ENCODE measurements around the gene SHMT2. TPM values are rescaled to one million over a fixed set of nuclear protein-coding genes. Genes with fewer than 3 reads are reported as not detected.

Gene SHMT2
- total and polyA plus RNA-seq, 2 experiments from 2014 or later: 59.9 to 110 TPM

DNA sequence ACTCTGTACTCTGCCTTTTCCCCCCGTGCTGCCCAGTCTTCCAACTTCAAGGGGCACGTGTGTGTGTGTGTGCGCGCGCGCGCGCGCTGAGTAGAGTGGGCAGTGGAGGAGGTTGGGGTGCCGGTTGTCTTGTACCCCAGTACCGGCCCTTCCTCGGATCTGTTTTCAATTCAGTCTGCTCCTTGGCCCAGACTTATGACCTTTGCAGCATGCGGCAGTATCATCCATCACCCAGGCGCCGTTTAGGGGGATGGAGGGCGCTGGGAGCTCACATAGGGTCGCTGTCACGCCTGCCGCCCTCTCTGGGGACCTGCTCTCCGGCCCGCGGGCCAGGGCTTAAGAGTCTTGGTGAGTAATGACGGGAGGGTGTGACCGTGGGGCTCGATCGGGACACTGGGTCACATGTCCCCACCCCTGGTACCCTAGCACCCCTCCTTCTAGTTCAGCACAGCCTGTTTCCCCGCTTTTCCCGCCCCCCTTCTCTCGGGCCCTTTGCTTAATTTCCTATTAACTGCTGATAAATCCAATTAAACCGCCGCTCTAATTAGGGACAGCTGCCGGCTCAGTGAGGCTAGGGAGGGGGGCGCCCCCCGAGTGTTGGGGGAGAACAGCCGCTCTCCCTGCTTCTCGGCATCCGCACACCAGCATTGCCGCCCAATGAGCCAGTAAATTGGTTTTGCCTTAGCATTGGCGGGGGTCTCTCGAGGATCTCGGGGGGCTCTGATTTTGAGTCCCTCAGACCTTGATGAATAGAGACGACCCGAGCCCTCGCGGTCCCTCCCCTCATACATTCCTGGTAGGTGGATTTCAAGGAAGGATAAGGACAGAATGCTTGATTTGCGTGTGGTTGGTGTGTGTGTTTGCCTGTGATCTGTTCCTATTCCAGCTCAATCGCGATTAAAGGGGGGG lies 12.1 kb downstream of the SHMT2 start:
- Histone ChIP-seq H3K27me3 (peaks cover 69% of the 10 kb centered on the region), H3K27ac (no peak overlapping the region), H3K4me1 (ENCODE audit: low read depth) (peaks cover 10% of the 10 kb centered on the region)

DNA sequence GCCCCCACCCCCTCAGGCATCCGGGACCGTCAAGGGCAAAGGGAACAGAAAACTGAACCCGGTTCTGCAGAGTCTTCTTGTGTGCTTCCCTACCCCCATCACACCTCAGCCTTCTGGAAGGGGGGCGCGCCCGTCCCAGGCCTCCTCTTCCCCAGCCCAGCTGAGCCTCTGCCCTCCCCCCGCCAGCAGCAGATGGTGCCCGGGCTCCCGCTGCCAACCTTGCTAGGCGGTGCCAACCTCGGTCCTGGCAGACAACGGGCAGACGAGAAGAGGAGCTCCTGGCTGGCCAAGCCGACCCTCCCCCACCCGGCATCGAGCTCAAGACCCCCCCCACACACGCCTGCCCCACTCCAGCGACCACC lies 12.8 kb downstream of the SHMT2 start:
- Histone ChIP-seq H3K4me1 (ENCODE audit: low read depth) (peaks cover 10% of the 10 kb centered on the region), H3K4me3 (no peak overlapping the region), H3K27me3 (peaks cover 62% of the 10 kb centered on the region)

More for the DNA sequence above, 12.1 kb downstream of the SHMT2 start:
- Histone ChIP-seq H3K9me3 (ENCODE audit: low read depth) (no peaks in the 10 kb centered on the region), H3K36me3 (no peaks in the 10 kb centered on the region), H3K4me3 (no peak overlapping the region)
- no peak for DNase-seq (ENCODE audit: low read depth in 1 of 2, low spot score in 1 of 2)
- TF ChIP-seq, protein P1, sequence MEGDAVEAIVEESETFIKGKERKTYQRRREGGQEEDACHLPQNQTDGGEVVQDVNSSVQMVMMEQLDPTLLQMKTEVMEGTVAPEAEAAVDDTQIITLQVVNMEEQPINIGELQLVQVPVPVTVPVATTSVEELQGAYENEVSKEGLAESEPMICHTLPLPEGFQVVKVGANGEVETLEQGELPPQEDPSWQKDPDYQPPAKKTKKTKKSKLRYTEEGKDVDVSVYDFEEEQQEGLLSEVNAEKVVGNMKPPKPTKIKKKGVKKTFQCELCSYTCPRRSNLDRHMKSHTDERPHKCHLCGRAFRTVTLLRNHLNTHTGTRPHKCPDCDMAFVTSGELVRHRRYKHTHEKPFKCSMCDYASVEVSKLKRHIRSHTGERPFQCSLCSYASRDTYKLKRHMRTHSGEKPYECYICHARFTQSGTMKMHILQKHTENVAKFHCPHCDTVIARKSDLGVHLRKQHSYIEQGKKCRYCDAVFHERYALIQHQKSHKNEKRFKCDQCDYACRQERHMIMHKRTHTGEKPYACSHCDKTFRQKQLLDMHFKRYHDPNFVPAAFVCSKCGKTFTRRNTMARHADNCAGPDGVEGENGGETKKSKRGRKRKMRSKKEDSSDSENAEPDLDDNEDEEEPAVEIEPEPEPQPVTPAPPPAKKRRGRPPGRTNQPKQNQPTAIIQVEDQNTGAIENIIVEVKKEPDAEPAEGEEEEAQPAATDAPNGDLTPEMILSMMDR (IDR thresholded peaks at IDR 0.05; ENCODE audit: low read depth, low read length): no peak

DNA sequence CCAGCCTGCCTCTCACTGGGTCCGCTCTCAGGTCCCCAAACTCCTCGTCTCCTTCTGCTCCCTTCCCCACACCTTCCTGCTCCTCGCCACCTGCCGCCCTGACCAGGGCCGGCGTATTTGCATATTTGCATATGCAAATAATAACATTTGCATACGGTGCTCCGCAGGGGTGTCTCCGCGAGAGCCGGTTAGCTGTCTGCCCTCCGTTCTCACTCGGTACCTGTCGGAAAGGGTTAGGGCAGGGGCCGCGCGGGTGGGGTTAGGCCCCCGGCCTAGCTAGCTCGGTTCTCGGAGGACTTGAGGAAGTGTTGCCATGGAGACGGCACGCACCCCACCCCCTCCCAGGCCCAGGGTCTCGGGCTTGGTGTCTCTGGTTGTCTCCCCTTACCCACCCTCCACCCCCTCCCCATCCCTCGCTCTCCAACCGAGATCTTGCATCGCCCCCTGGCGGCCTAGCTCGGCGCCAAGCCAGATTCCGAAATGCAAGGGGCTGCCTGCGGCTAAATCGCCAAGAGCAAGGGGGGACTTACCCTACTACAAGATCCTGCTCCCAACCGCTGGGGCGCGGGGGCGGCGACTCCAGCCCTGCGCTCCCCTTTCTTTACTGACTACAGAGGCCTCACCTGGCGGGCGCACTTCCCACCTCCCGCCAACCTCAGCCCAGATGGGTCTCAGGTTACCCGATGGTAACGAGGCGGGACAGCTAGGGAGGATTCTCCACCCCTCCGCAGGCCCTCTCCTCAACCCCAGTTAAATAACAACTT lies 13.4 kb downstream of the SHMT2 start:
- H3K27ac ChIP-seq: no peak overlapping the region
- peak overlapping the region; percentile 25 for H3K4me3 ChIP-seq
- H3K4me1 ChIP-seq (ENCODE audit: low read depth): peaks cover 10% of the 10 kb centered on the region
- TF ChIP-seq, protein P1 (IDR thresholded peaks at IDR 0.05; ENCODE audit: low read depth, low read length): peak; percentile 66
- peak; percentile 56 to 83 for DNase-seq (ENCODE audit: low read depth in 1 of 2, low spot score in 1 of 2)
- no peaks in the 10 kb centered on the region for H3K36me3 ChIP-seq
- H3K27me3 ChIP-seq: peaks cover 57% of the 10 kb centered on the region
- no peaks in the 10 kb centered on the region for H3K9me3 ChIP-seq (ENCODE audit: low read depth)

More for the DNA sequence above, 12.8 kb downstream of the SHMT2 start:
- H3K27ac ChIP-seq: no peak overlapping the region
- no peaks in the 10 kb centered on the region for H3K9me3 ChIP-seq (ENCODE audit: low read depth)
- TF ChIP-seq, protein P1 (IDR thresholded peaks at IDR 0.05; ENCODE audit: low read depth, low read length): no peak
- DNase-seq (ENCODE audit: low read depth in 1 of 2, low spot score in 1 of 2): no peak
- H3K36me3 ChIP-seq: no peaks in the 10 kb centered on the region

DNA sequence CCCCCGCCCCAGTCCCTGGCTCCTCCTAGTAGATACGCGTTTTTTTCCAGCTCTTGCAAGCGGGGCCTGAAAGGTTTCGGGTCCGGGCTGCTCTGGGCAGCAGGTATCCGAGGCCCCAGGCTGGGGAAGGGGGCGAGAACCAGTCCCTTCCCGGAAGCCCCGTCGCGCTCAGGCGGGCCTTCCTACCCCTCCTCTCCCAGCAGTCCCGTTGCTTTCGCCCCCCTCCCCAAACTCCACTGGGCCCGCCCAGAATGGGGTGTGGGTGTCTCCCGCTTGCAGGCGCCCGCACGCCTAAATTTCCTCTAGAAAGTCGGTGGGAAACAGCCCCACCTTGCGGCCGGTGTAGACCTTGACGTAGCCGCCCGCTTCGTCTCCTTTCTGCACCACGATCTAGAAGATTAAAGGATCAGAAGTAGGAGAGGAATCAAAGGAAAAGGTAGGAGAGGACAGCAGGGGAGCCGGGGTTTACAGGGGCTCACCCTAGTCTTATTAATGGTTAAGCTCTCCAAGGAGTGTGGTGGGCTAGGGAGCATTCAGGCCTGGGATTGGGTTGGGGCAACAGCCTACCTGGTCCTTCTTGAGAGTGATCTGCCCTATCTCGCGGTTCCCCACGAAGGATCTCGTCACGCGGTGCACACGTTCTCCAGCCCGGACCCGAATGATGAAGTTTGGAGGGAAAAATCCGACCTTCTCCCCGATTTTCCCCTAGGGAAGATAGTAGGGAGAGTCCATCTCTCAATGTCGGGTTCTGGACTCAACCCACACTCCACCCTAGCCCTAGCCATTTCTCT lies 14.2 kb downstream of the SHMT2 start:
- H3K27ac ChIP-seq: no peak overlapping the region
- TF ChIP-seq, protein P1 (IDR thresholded peaks at IDR 0.05; ENCODE audit: low read depth, low read length): peak; percentile 80
- H3K9me3 ChIP-seq (ENCODE audit: low read depth): no peaks in the 10 kb centered on the region
- peak overlapping the region; percentile 25 for H3K4me3 ChIP-seq
- H3K4me1 ChIP-seq (ENCODE audit: low read depth): peaks cover 10% of the 10 kb centered on the region
- peak; percentile 72 to 84 for DNase-seq (ENCODE audit: low read depth in 1 of 2, low spot score in 1 of 2)
- no peaks in the 10 kb centered on the region for H3K36me3 ChIP-seq
- peaks cover 48% of the 10 kb centered on the region for H3K27me3 ChIP-seq

DNA sequence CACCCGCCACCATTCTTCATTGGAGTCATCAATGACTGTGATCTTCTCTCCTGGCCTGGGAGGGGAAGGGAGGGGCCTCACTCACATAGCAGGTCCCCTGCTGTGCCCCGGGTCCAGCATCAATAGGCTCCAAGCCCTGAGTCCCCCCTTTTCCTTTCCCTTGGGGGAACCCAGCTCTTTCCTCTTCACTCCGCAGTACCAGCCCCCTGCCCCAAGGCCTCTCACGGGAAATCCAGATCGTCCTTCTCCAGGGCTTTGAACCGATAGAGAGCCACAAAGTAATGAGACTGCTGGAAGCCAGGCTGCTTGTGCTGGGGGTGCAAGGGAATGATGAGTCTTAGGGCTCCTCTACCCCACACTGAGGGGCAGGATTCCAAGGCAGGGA lies 14.8 kb downstream of the SHMT2 start:
- H3K4me3 ChIP-seq: no peak overlapping the region
- peaks cover 42% of the 10 kb centered on the region for H3K27me3 ChIP-seq
- no peak for DNase-seq (ENCODE audit: low read depth in 1 of 2, low spot score in 1 of 2)
- no peak overlapping the region for H3K27ac ChIP-seq
- H3K4me1 ChIP-seq (ENCODE audit: low read depth): peaks cover 10% of the 10 kb centered on the region
- H3K36me3 ChIP-seq: no peaks in the 10 kb centered on the region
- TF ChIP-seq, protein P1 (IDR thresholded peaks at IDR 0.05; ENCODE audit: low read depth, low read length): no peak
- no peaks in the 10 kb centered on the region for H3K9me3 ChIP-seq (ENCODE audit: low read depth)

All from cardiac muscle cell (in vitro differentiated cells and primary cell).